Kidney tubule cell (primary cell): ENCODE results near the gene CAMTA1.

Experiments
- DNase-seq: peaks from one replicate; pipeline ENCODE4 v3.0.0-alpha.2; 2018; ENCODE audit warnings: low spot score

Gene CAMTA1

DNA sequence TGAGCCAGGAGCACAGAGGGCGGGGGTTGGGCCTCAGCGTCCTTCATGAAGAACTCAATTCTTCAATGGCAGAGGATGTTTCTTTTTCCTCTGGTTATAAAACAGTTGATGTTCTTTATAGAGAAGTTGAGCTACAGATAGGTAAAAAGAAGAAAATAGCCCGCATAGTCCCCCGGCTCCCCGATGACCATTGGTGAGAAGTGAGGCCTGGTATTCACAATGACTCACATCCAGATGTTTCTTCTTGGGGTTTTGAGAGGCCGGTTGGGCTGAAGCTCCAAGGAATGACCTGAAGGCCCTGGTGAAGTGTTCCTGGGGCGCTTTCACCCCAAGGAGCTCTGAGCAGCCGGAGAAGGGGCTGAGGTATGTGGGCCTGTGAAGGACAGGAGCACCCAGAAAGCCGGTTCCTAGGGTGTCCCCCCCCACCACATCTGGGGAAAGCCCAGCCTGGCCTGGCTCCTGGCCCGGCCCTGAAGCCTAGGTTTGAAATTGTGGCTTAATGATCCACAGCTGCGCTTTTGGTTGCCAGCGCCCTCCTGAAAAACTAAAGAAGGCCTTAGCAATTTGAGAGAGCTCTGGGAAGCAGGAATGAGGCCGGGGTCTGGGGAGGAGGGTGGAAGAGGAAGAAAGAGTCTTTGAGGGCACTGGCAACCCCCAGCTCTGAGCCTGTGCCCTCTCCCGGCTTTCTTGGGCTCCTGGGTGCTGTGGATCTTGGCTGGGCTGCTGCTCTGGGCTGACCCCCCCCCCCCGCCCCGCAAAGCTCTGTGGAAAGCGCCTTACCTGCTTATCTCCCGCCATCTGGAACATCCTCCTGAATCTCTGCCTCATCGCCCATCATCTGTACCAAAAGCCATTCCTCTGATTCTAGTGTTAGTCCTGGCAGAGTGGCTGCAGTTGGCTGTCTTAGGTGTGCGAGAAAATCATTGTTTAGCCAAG lies 444.7 kb downstream of the CAMTA1 start:
- no peak for DNase-seq

DNA sequence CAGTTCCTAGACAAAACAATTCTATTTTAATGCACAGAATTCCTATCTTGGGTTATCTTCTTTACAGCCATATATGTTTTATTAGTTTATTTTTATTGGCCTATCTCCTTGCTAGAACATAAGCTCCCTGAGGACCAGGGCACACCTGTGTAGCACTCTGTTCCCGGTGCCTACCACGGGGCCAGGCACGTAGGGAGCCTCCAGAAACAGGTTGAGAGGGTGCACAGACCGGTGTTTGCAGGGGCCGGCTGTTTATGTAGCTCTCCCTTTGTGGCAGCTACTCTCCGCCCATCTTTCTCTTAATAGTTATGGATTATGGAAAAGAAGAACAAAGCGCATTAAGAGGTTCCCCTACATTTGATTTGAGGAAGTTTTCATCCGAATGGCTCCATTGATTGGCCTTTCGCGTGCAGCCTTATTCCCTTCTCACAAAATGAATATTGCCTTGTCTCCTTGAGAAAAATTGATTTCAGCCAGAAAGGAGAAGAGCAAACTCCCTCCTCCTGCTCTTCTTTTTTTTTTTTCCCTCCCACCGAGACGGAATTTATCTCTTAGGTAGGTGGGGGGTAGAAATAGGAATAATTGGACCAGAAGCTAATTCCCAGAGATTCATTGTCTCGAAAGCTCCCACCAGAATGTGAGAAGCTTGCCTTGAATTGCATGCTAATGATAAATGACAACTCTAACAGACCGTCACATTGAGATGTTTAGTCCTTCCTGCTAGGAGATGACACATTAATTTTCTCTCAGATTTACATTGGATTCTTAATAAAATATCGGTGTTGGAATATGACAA lies 447.4 kb downstream of the CAMTA1 start:
- DNase-seq = no peak

DNA sequence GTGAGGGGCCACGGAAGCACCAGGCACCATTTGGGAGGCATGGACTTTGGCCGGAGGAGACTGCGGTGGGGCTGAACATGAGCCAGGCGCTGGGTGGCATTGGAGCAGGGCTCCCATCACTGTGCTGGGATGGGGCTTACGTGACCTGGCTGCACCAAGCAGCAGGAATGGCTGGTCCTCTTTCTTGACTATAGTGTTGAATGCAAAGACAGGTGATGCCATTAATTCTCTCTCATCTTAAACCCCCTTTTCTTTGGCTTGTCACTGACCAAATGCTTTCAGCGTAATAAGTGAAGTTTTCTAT lies 447.9 kb downstream of the CAMTA1 start:
- DNase-seq = no peak

DNA sequence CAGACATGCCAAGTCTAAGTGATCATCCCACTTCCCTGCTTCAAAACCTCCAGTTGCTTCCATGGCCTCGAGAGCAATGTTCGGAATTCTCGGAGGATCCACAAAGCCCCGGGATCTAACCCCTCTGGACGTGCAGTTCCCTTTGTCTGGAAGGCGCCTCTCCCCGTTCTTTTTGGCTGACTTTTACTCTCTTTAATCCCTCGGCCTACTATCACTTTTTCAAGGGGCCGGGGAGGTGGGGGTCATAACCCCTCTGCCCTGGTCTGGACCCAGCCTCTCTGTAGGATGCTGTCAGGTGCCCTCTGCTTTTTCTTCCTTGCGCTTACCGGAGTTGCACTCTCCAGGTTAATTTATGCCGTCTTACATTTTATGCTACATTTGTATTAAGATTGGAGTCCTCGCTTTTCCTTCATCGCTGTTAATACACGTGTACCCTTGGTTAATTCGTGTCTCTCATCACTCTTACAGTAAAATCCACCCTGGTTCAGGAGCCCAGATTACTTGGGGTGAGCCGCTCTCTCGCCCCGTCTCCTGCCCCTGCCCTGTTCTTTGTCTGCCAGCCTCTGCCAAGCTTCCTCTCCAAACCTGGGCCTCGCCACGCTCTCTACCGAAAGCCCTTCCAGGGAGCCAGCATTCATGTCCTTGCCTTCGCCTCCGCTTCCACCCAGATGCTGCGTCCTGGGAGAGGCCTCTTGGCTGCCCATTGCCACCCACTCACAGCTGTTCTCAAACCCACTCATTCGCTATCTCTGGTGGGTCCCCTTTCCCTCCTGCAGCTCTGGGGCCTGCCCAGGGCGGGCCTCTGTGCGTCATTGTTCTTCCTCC lies 448.6 kb downstream of the CAMTA1 start:
- no peak for DNase-seq

DNA sequence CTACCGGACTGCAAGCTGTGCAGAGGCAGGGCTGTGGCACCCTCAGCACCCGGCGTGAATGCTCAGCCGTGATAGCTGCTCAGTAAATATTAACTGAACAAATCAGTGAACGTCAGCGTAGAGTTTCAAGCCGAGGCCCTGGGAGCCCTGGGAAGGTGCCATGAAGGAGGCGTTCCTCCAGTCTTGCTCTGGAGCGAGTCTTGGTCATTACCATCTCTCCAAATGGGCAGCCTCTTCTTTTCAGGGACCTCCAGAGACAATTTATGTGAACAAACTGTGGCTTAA lies 449.2 kb downstream of the CAMTA1 start:
- DNase-seq = peak; percentile 36

DNA sequence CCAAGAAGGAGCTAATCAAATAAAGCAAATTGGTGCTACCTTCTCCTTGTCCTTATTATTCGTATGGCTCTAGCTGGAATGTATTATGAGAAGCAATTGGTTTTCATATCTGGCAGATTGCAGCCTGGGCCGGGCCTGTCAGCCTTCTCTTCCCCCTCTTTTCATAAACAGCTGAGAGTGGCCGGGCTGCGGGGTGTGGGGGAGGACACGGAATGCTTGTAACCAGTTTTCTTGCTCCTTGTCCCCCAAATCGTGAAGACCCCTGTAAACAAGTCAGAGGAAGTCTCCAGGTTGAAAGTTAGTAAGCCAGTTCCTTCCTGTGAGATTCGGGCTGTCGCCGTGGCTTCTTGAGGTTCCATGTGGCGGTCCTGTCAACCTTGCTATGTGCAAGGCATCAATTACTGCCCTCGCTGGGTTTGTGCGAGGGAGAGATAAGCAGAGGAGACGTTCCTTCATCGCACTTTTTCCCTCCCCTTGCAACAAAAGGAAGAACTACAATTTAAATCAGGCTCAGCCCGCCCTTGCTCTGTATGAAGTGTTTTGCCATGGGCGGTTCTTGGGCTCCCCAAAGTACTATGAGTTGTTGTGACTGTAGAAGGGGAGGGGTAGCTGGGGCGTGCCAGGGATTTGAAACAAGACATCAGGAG lies 450.7 kb downstream of the CAMTA1 start:
- no peak for DNase-seq

DNA sequence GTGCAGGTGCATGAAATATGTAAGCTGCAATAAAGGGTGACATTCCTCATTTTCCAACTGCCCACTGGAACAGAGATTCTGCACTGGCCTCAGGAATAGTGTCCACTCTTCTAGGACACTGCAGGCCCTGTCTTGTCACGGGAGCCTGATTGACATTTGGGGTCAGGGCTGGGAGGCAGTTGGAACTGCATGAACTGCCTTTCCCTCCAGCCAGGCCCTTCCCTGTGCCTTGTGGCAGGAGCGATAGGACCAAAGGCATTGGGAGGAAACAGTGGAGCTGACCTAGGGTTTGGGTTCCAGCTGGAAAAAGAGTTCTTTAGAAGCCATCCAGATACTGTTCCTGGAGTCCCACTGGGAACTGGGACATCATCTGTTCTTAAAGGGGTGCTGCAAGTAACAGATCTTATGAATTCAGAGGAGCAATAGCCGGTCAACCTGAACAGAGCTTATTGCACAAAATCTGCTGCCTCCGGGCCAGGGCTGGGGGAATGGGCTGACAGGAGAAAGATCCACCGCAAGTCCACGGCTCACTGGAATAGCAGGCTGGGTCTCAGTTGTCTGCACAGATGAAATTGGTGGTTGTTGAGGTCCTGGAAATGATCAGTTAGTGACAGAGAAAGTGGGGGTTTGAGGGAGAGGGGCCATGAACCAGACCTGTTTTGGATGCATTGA lies 451.7 kb downstream of the CAMTA1 start:
- no peak for DNase-seq

DNA sequence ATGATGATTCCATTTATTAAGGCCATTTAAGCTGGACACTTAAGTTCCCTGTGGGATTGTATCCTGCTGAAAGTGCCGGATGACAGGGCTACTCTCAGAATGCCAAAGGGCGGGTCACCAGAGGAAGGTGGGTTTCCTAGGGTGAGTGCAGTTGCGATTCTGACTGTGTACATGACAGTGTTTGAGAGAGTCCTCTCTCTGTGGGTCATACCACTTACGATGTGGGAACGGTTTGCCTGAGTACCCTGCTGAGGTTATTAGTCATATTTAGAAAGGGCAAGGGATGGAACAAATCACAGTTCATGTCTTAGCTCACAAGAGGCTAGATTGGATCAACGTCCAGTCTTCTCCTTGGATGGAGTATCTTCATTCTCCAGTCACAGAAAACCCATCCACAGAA lies 461.9 kb downstream of the CAMTA1 start:
- DNase-seq = no peak

DNA sequence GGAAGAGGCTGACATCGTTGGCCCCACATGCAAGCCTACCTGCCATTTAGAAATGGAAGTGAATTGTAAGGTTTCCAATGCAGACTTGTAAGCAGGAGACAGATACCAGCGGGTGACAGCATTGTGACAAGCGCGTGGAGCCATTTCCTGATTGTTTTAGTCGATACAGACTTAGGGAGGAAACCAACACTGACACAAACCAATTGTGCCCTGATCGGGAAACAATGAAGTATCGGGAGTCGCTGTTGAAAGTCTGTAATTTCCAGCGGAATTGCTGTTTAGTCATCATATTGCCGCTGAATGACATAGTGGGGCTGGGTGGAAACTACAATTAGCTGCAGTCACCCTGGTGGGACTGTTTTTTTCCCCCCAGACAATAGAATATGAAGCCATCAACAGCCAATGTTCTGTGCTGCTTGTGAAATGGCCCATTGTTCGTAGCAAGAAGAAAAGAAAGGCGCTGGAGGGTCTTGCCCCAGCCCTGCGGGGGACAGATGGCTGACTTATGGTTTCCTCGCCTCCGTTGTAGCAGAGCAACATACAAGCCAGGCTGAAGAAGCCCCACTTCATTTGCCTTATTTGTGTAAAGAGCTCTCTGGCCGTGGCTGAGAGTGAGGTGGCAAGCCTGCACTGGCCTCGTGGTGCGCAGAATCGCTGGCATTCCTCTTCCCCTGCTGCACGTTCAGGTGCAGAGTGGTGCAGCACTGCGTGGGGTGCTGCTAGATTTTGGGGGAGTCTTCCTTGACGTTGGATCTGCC lies 462.7 kb downstream of the CAMTA1 start:
- DNase-seq = no peak

DNA sequence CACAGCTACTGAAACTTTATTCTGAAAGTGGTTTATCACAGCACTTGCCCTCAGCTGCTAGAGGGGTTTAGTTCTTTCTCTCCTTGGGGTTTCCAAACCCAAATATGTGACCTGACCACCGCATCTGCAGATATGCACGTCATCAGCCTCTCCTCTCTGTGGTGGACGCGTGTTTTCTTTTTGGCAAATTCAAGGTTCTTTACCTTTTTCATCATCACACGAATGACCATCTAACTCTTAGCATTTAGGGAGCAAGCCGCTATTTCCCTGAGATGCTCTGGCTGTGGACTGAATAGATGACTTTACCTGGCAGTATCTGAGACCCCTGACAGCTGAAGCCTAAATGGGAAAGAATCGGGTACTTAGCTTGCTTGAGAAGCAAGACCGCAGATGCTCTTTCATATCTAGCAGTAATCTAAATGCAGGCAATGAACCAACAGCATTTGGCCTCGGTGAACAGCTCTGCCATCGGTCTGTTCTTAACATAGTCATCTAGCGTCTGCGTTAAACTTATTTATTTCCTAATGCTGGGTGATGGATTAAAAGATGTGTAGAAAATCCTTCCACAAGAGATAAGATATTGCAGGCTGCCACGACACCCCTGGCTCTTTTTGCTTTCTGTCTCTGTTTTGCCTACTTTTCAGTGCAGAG lies 463.4 kb downstream of the CAMTA1 start:
- DNase-seq = no peak

DNA sequence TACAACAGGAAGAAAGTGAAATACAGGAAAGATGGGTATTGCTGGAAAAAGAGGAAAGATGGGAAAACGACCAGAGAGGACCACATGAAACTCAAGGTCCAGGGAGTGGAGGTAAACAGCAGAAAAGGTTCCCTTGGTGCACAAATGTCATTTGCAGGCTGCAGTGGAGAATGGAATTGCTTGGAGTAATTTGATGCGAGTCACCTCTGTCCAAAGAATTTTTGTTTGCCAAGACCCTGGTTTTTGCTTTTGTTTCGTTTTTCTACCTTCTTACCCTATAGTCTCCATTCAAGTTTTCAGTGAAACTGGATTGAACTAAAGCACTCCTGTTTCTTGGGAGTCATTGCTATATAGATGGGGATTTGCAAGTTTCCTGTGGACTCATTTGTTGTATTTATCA lies 464.3 kb downstream of the CAMTA1 start:
- DNase-seq = peak; percentile 37

DNA sequence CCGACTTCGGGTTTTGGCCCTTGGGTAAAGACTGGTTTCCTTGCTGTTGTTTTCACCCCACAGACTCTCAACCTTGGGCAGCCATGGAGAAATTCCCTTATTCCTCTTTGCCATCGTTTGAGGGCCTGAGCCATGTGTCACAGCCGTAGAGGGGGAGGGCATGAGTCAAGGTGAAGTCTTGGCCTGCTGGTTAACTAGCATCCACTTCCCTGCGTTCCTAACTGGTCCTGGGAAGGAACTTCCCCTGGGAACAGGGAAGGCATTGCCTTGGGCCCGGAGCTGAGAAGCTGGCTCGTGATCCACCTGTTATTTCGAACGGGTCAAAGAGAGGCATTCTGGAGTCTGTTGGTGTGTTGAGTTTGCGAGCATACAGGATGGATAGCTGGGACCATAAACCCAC lies 464.9 kb downstream of the CAMTA1 start:
- peak; percentile 85 for DNase-seq

DNA sequence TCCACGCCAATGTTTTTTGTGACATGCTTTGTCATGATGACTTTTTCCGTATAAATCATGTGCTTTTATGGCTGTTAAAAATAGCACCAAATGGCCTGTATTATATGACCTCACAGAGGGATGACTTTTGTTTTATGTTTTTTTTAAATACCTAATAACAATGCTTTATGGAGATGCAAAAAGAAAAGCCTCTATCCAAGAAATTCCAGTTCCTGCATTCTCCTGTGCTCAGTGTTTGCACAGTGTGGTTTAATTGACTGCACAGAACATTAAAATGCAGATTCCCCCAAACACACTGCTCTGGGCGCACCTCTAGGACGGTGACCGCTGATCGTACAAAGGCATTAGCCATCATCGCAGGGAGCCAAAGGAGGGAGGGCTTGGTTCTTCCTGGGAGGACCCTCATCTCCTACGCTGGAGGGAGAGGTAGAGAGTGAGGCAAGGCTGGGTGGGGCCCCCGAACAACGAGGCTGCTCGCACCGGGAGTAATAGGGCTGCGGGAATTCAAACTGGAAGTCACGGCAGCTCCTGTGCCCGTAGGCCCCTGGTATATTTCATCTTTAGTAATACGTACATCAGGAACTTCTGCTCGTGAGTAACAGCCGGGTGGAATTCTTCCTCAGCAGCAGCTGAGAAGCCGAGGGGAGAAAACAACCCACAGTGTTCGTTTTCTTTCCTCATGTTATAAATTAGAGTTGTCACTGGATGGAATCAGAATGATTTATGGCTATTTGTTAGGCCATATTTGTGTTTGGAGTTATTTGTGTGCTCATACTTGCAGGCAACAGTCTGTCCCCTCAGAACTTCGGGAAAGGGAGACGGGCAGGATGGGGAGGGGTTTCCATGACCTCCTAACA lies 465.6 kb downstream of the CAMTA1 start:
- DNase-seq = no peak

DNA sequence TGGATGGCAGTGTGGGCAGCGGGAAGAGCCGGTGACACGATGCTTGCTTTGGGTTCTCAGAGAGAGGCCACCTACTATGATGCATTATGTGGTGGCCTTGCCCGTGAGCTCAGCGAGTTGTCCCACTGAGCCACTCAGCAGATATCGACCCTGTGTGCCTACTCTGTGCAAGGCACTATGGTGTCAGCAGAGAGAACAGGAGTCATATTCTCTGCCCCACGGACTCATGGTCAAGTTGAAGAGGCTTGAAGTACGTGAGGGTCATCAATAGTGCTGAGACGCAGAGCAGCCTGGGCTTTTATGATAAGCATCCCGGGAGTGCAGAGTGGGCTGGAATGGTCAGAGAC lies 466.2 kb downstream of the CAMTA1 start:
- no peak for DNase-seq

DNA sequence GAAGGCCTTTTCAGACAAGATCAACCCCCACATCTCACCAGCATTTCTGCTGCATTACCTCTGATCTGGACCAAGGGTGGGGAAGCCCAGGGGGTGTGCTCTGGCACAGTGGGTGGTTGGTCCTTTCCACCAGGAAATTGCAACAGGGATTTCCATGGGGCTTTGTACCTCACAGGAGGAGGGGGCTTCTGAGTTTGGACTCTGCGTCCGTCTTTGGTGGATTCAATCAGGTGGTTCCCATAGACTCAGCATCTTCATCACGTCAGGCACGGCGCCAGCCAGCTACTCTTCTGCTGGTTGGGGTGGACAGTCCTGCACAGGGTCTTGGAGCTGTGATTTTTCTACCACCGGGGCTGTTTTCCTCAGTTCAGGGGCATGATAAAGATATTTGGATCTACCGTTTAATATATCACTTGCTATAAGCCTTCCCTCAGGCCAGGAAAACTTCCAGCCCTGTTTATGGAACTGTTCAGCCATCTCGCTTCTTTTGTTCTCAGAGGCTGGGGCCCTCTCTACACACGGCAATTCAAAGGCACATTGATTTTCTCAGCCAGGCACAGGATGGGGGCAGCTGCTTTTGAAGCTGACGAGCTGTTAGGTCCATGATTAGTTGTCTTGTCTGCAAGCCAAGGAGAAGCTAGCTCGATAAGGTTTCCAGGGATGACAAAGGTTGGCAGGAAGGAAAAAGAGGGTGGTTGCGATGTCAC lies 467.3 kb downstream of the CAMTA1 start:
- DNase-seq = no peak

DNA sequence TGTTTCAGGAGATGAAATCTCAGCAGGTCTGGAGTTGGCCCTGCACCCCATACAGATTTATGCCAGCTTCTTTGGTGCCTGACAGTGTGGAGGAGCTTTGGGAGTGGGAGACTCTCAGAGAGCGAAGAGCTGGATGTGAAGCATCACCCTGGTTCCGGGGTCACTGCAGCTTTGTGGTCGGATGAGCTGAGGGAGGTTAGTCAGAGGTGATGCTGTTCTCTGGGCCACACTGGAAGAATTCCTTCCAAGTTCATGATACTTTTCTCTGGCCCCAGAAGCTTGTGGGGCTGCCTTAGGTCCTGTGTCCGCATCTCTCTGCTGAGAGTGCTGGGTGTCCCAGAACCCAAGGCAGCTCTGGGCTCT lies 467.8 kb downstream of the CAMTA1 start:
- DNase-seq = peak; percentile 26

DNA sequence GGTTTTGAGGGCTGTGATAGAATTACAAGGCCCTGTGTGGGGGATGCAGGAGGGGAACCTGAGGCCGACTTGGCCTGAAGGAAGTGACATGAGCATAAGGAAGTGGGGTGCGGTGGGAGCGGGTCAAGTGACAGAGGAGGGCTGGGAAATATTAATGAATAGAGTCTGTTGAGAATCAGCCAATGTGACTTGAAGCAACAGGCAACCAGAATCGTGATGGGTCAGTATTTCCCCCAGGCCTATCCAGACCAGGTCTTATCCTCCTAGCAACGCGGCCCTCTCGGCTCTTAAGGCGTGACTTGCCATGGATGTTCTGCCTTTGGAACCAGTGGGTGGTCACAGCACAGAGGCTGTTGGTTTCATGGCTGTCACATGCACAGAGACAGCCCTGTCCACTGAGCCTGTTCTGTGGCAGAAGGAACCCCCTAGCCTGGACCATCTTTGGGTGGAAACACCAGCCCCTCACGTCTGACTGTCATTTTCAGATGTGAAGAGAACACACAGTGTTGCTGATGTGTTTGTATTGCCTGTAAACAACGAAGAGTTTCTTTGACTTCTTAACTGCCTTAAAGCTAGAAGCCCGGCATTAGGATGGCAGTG lies 468.8 kb downstream of the CAMTA1 start:
- no peak for DNase-seq

DNA sequence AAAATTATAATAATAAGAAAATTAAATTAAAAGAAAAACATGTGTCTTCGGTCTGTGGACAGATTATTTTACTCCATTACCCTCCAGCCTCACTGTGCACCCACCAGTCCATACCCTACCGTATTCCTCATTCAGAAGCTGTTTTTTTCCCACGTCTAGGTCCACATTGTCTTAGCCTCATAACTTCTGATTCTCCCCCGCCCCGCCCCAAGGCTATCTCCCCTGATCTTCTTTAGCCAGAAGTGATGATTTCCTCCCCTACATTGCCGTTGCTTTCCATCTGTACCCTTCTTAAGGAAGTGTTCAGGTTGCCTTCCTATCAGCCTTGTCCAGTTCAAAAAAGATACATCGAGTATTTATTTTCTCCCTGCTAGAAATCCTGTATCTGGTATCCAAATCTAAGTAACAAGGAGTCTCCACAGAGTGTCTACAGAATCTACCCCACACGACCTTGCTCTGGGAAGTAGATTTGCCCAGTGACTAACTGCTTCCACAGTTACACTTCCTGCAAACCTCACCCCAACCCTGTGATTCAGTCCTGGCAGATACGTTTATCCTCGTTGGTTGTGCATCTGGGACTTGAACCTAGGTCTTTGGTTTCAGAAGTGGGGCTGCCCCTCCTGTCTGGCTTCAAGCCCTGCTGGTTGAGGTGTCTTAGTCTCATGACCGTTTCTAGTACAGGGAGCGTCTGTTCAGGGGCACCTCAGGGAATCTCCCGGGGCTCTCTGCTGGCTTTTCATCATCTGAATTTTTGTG lies 470.2 kb downstream of the CAMTA1 start:
- DNase-seq = peak; percentile 71
